H9 (cell line): ENCODE results near the gene MN1. TPM values are rescaled to one million over a fixed set of nuclear protein-coding genes. Genes with fewer than 3 reads are reported as not detected.

ENCODE experiments used
- DNase-seq: peaks from one replicate; pipeline ENCODE4 v3.0.0-alpha.2; 2017
- H2AFZ ChIP-seq: one replicate; pipeline ENCODE4 v1.6.1; 2013; ENCODE audit warnings: mild to moderate bottlenecking, low read length, control low read depth, moderate library complexity
- H2AK5ac ChIP-seq: 2 replicates; pipeline ENCODE4 v1.6.1; 2013; ENCODE audit warnings: low read length, control low read depth, mixed read lengths; ENCODE audit not compliant: insufficient read length
- H2BK120ac ChIP-seq: one replicate; pipeline ENCODE4 v1.6.1; 2013; ENCODE audit warnings: low read depth, mild to moderate bottlenecking, low read length, control low read depth, inconsistent platforms; ENCODE audit not compliant: poor library complexity, severe bottlenecking
- H2BK12ac ChIP-seq: 2 replicates; pipeline ENCODE4 v1.6.1; 2013; ENCODE audit warnings: low read length, control low read depth, mixed read lengths, low read depth; ENCODE audit not compliant: insufficient read length
- H2BK15ac ChIP-seq: 2 replicates; pipeline ENCODE4 v1.6.1; 2013; ENCODE audit warnings: low read depth, low read length, control low read depth
- H2BK20ac ChIP-seq: one replicate; pipeline ENCODE4 v1.6.1; 2013; ENCODE audit warnings: low read depth, mild to moderate bottlenecking, low read length, control low read depth, inconsistent platforms; ENCODE audit not compliant: poor library complexity, severe bottlenecking
- H2BK5ac ChIP-seq: 2 replicates; pipeline ENCODE4 v1.6.1; 2013; ENCODE audit warnings: low read length, control low read depth, mixed read lengths; ENCODE audit not compliant: insufficient read length
- H3K14ac ChIP-seq: 2 replicates; pipeline ENCODE4 v1.6.1; 2013; ENCODE audit warnings: low read length, control low read depth; ENCODE audit not compliant: insufficient read depth
- H3K18ac ChIP-seq: 2 replicates; pipeline ENCODE4 v1.6.1; 2013; ENCODE audit warnings: low read depth, mild to moderate bottlenecking, mixed read lengths, low read length, control low read depth; ENCODE audit not compliant: insufficient read length
- H3K23ac ChIP-seq: 2 replicates; pipeline ENCODE4 v1.6.1; 2013; ENCODE audit warnings: low read length, control low read depth, mixed read lengths, low read depth; ENCODE audit not compliant: insufficient read length
- H3K23me2 ChIP-seq: 2 replicates; pipeline ENCODE4 v1.6.1; 2013; ENCODE audit warnings: low read depth, mild to moderate bottlenecking, mixed read lengths, low read length, control low read depth; ENCODE audit not compliant: insufficient read length, poor library complexity, severe bottlenecking
- H3K27ac ChIP-seq: 2 replicates; pipeline ENCODE4 v1.5.1; 2013; ENCODE audit warnings: low read length, control low read depth, mixed read lengths, low read depth; ENCODE audit not compliant: insufficient read length
- H3K27me3 ChIP-seq: 2 replicates; pipeline ENCODE4 v1.6.1; 2013; ENCODE audit warnings: low read length, control low read depth, inconsistent platforms; ENCODE audit not compliant: insufficient read depth
- H3K4ac ChIP-seq: 2 replicates; pipeline ENCODE4 v1.6.1; 2013; ENCODE audit warnings: low read depth, mild to moderate bottlenecking, control low read depth, inconsistent platforms, low read length, moderate library complexity
- H3K4me1 ChIP-seq: 2 replicates; pipeline ENCODE4 v1.6.1; 2013; ENCODE audit warnings: low read length, control low read depth, inconsistent platforms; ENCODE audit not compliant: insufficient read depth
- H3K4me2 ChIP-seq: 2 replicates; pipeline ENCODE4 v1.6.1; 2013; ENCODE audit warnings: low read length, control low read depth, mixed read lengths; ENCODE audit not compliant: insufficient read length, insufficient read depth
- H3K56ac ChIP-seq: 2 replicates; pipeline ENCODE4 v1.6.1; 2013; ENCODE audit warnings: low read depth, mild to moderate bottlenecking, mixed read lengths, low read length, control low read depth; ENCODE audit not compliant: insufficient read length
- H3K79me1 ChIP-seq: 2 replicates; pipeline ENCODE4 v1.6.1; 2013; ENCODE audit warnings: low read depth, mild to moderate bottlenecking, moderate library complexity, low read length, control low read depth, inconsistent platforms; ENCODE audit not compliant: insufficient read depth, poor library complexity, severe bottlenecking
- H3K79me2 ChIP-seq: 2 replicates; pipeline ENCODE4 v1.6.1; 2013; ENCODE audit warnings: low read length, control low read depth, inconsistent platforms; ENCODE audit not compliant: insufficient read depth
- H3K9ac ChIP-seq: 2 replicates; pipeline ENCODE4 v1.6.1; 2013; ENCODE audit warnings: low read length, control low read depth, mixed read lengths; ENCODE audit not compliant: insufficient read length; ENCODE audit errors: extremely low read depth
- H3K9me3 ChIP-seq: one replicate; pipeline ENCODE4 v1.6.1; 2013; ENCODE audit warnings: low read depth, low read length, inconsistent platforms; ENCODE audit not compliant: control insufficient read depth
- H3T11ph ChIP-seq: one replicate; pipeline ENCODE4 v1.6.1; 2013; ENCODE audit warnings: mild to moderate bottlenecking, low read length, control low read depth, inconsistent platforms
- H4K20me1 ChIP-seq: one replicate; pipeline ENCODE4 v1.6.1; 2013; ENCODE audit not compliant: control insufficient read depth, insufficient read length, insufficient read depth
- H4K5ac ChIP-seq: 2 replicates; pipeline ENCODE4 v1.6.1; 2013; ENCODE audit warnings: low read depth, mild to moderate bottlenecking, mixed read lengths, low read length, control low read depth; ENCODE audit not compliant: insufficient read length
- H4K8ac ChIP-seq: replicated peaks from 2 replicates; pipeline ENCODE4 v1.6.1; 2013; ENCODE audit warnings: low read length, control low read depth, mixed read lengths, low read depth; ENCODE audit not compliant: insufficient read length
- H4K91ac ChIP-seq: 2 replicates; pipeline ENCODE4 v1.6.1; 2013; ENCODE audit warnings: low read depth, mild to moderate bottlenecking, moderate library complexity, mixed read lengths, low read length, control low read depth; ENCODE audit not compliant: insufficient read length
- H3K27ac Mint-ChIP-seq, 3 experiments: 2 replicates in 2 of 3; 3 replicates in 1 of 3; pipeline ENCODE4 v1.8.0; 2020 to 2021; ENCODE audit warnings: mixed read lengths in 3 of 3, mild to moderate bottlenecking in 1 of 3, moderate library complexity in 1 of 3
- H3K27me3 Mint-ChIP-seq: 2 replicates; pipeline ENCODE4 v1.8.0; 2021; ENCODE audit warnings: low read depth, mild to moderate bottlenecking, moderate library complexity, mixed read lengths
- H3K36me3 Mint-ChIP-seq, 3 experiments: 2 replicates in 2 of 3; 3 replicates in 1 of 3; pipeline ENCODE4 v1.8.0; 2020 to 2021; ENCODE audit warnings: low read depth in 3 of 3, mixed read lengths in 3 of 3; ENCODE audit not compliant: insufficient read depth in 1 of 3
- H3K4me1 Mint-ChIP-seq, 2 experiments: 2 replicates each; pipeline ENCODE4 v1.8.0; 2020; ENCODE audit warnings: mixed read lengths in 2 of 2
- H3K4me3 Mint-ChIP-seq, 2 experiments: 2 replicates in 1 of 2; 3 replicates in 1 of 2; pipeline ENCODE4 v1.8.0; 2020 to 2021; ENCODE audit warnings: mild to moderate bottlenecking in 2 of 2, mixed read lengths in 2 of 2, moderate library complexity in 1 of 2
- H3K9me3 Mint-ChIP-seq, 2 experiments: 2 replicates in 1 of 2; 3 replicates in 1 of 2; pipeline ENCODE4 v1.8.0; 2020; ENCODE audit warnings: mild to moderate bottlenecking in 2 of 2, mixed read lengths in 2 of 2, moderate library complexity in 1 of 2
- WGBS: extraction: QIAGEN DNeasy Blood & Tissue Kit; methylation state at CpG from one replicate; pipeline ENCODE4 v1.1.7; 2013; ENCODE audit warnings: missing lambda C conversion rate, low lambda C conversion rate, mixed read lengths; ENCODE audit not compliant: insufficient read length; ENCODE audit errors: extremely low coverage; 5-methylcytosine and 5-hydroxymethylcytosine counted together
- total RNA-seq: library from RNA; stranded (reverse); gene quantifications from 2 replicates; pipeline ENCODE4 v1.2.1, GENCODE V29; 2021
- TF ChIP-seq, protein P1 (sequence below): fragments of 200-600 bp; sonication (generic); conservative IDR thresholded peaks from 3 replicates; pipeline ENCODE4 v1.8.0; 2021; ENCODE audit warnings: antibody characterized with exemption, mild to moderate bottlenecking

Gene MN1
- total RNA-seq, 1 experiment from 2014 or later = 2.8 TPM

- Mint-ChIP-seq H3K4me1 (peaks cover 18 to 24% of the 10 kb centered on the region in 2 experiments), H3K9me3 (no peaks in the 10 kb centered on the region), H3K36me3 (peaks cover 0 to 8% (median 0%) of the 10 kb centered on the region in 3 experiments; a peak in 3 of 7 replicates), H3K27ac (no peak overlapping the region), H3K27me3 (no peaks in the 10 kb centered on the region; the same call in 1 of the 2 replicates), H3K4me3 (no peak overlapping the region)
- no peaks in the 10 kb centered on the region for H4K20me1 ChIP-seq
- no peak overlapping the region for H4K5ac ChIP-seq
- no peak overlapping the region for H3K9ac ChIP-seq
- H2BK120ac ChIP-seq = no peak overlapping the region
- H2BK15ac ChIP-seq = no peak overlapping the region
- H3K79me2 ChIP-seq = 0 out of 2 replicates have a peak, but pooled peaks cover 1% of the 10 kb centered on the region
- H3K27me3 ChIP-seq = no peaks in the 10 kb centered on the region
- no peak overlapping the region for H3T11ph ChIP-seq
- H4K8ac ChIP-seq = no peak overlapping the region
- H2BK20ac ChIP-seq = no peak overlapping the region
- no peak overlapping the region for H2BK5ac ChIP-seq
- H3K9me3 ChIP-seq = no peaks in the 10 kb centered on the region
- no peak overlapping the region for H3K27ac ChIP-seq
- H3K14ac ChIP-seq = no peak overlapping the region
- no peak overlapping the region for H2AK5ac ChIP-seq
- no peaks in the 10 kb centered on the region for H3K4me1 ChIP-seq
- H3K18ac ChIP-seq = no peak overlapping the region
- H2AFZ ChIP-seq = no peak overlapping the region
- no peaks in the 10 kb centered on the region for H3K23me2 ChIP-seq
- H3K23ac ChIP-seq = no peak overlapping the region
- no peaks in the 10 kb centered on the region for H3K79me1 ChIP-seq
- H3K4me2 ChIP-seq = no peak overlapping the region
- no peak for DNase-seq
- H4K91ac ChIP-seq = no peak overlapping the region
- H3K4ac ChIP-seq = no peak overlapping the region
- H2BK12ac ChIP-seq = no peak overlapping the region
- WGBS = no CpG with 5 or more reads among the region's 8 CpGs
- H3K56ac ChIP-seq = no peak overlapping the region
- TF ChIP-seq, protein P1, sequence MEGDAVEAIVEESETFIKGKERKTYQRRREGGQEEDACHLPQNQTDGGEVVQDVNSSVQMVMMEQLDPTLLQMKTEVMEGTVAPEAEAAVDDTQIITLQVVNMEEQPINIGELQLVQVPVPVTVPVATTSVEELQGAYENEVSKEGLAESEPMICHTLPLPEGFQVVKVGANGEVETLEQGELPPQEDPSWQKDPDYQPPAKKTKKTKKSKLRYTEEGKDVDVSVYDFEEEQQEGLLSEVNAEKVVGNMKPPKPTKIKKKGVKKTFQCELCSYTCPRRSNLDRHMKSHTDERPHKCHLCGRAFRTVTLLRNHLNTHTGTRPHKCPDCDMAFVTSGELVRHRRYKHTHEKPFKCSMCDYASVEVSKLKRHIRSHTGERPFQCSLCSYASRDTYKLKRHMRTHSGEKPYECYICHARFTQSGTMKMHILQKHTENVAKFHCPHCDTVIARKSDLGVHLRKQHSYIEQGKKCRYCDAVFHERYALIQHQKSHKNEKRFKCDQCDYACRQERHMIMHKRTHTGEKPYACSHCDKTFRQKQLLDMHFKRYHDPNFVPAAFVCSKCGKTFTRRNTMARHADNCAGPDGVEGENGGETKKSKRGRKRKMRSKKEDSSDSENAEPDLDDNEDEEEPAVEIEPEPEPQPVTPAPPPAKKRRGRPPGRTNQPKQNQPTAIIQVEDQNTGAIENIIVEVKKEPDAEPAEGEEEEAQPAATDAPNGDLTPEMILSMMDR = no peak
Measured at GRCh38 chr22:27760474-27760873, 41.1 kb downstream of the MN1 start.
